CD14-positive monocyte (primary cell): ENCODE data around the gene PPFIBP2. TPM values are rescaled to one million over a fixed set of nuclear protein-coding genes. Genes with fewer than 3 reads are reported as not detected.

Source experiments
- DNase-seq, 3 donors: peaks; one replicate each; pipeline ENCODE4 v3.0.0-alpha.2; 2011 to 2022
- H2AFZ ChIP-seq: 2 replicates; pipeline ENCODE4 v1.6.0; 2012; ENCODE audit warnings: mild to moderate bottlenecking, low read depth, low read length, inconsistent platforms; ENCODE audit not compliant: insufficient read depth, poor library complexity, severe bottlenecking
- H3K27ac ChIP-seq, 2 donors: 1 replicate in 1 of 2; 2 replicates in 1 of 2; pipeline ENCODE4 v1.5.1; 2012 to 2013; ENCODE audit warnings: low read length in 2 of 2, control low read depth in 1 of 2, inconsistent platforms in 1 of 2, low read depth in 1 of 2, mild to moderate bottlenecking in 1 of 2
- H3K27me3 ChIP-seq, 2 donors: one replicate each; pipeline versions ENCODE4 v1.6.0 to v1.6.1; 2011 to 2013; ENCODE audit warnings: low read length in 2 of 2; ENCODE audit not compliant: control insufficient read depth in 2 of 2, insufficient read depth in 2 of 2
- H3K36me3 ChIP-seq, 2 donors: replicated peaks in 1 of 2; 1 replicate in 1 of 2; 2 replicates in 1 of 2; pipeline versions ENCODE4 v1.5.1 to v1.6.1; 2012 to 2013; ENCODE audit warnings: low read length in 2 of 2, control low read depth in 1 of 2, inconsistent platforms in 1 of 2, mild to moderate bottlenecking in 1 of 2; ENCODE audit not compliant: insufficient read depth in 2 of 2, control insufficient read depth in 1 of 2
- H3K4me1 ChIP-seq, 2 donors: 1 replicate in 1 of 2; 2 replicates in 1 of 2; pipeline versions ENCODE4 v1.5.1 to v1.6.1; 2012 to 2013; ENCODE audit warnings: low read length in 2 of 2, control low read depth in 1 of 2, inconsistent platforms in 1 of 2, mild to moderate bottlenecking in 1 of 2, moderate library complexity in 1 of 2; ENCODE audit not compliant: insufficient read depth in 2 of 2, control insufficient read depth in 1 of 2
- H3K4me2 ChIP-seq: replicated peaks from 2 replicates; pipeline ENCODE3; 2012; ENCODE audit warnings: low read length, moderate library complexity, mild to moderate bottlenecking; ENCODE audit not compliant: poor library complexity, severe bottlenecking; ENCODE audit errors: extremely low read depth
- H3K4me3 ChIP-seq, 3 experiments: fragments of 200-600 bp in 1 of 3; sonication (generic) in 1 of 3; replicated peaks in 1 of 3; 1 replicate in 2 of 3; 2 replicates in 1 of 3; pipeline ENCODE4 v1.5.1; 2011 to 2013; ENCODE audit warnings: low read length in 3 of 3, mild to moderate bottlenecking in 3 of 3, control low read depth in 2 of 3, low read depth in 2 of 3, inconsistent platforms in 1 of 3, moderate library complexity in 1 of 3
- H3K79me2 ChIP-seq: 2 replicates; pipeline ENCODE4 v1.6.0; 2012; ENCODE audit warnings: mild to moderate bottlenecking, control low read depth, inconsistent platforms, low read length, moderate library complexity; ENCODE audit not compliant: insufficient read depth
- H3K9ac ChIP-seq: 2 replicates; pipeline ENCODE4 v1.6.0; 2017; ENCODE audit warnings: low read length, mild to moderate bottlenecking; ENCODE audit not compliant: insufficient read depth, poor library complexity, severe bottlenecking
- H3K9me3 ChIP-seq, 2 donors: replicated peaks in 1 of 2; 1 replicate in 1 of 2; 2 replicates in 1 of 2; pipeline versions ENCODE4 v1.5.1 to v1.6.1; 2012 to 2013; ENCODE audit warnings: low read length in 2 of 2, control low read depth in 1 of 2; ENCODE audit not compliant: control insufficient read depth in 1 of 2, insufficient read depth in 1 of 2
- H4K20me1 ChIP-seq: 2 replicates; pipeline ENCODE4 v1.6.0; 2012; ENCODE audit warnings: mild to moderate bottlenecking, low read length, control low read depth, moderate library complexity; ENCODE audit not compliant: insufficient read depth
- H3K27ac Mint-ChIP-seq, 7 donors: one replicate each; pipeline ENCODE4 v1.8.0; 2020; ENCODE audit warnings: mild to moderate bottlenecking in 7 of 7, mixed read lengths in 7 of 7, moderate library complexity in 6 of 7, inconsistent platforms in 2 of 7
- H3K27me3 Mint-ChIP-seq, 3 donors: one replicate each; pipeline ENCODE4 v1.8.0; 2021 to 2022; ENCODE audit warnings: low read depth in 3 of 3, mild to moderate bottlenecking in 3 of 3, mixed read lengths in 3 of 3, moderate library complexity in 3 of 3, inconsistent platforms in 1 of 3
- H3K36me3 Mint-ChIP-seq, 2 donors: one replicate each; pipeline ENCODE4 v1.8.0; 2020; ENCODE audit warnings: mixed read lengths in 2 of 2, inconsistent platforms in 1 of 2, mild to moderate bottlenecking in 1 of 2
- H3K4me1 Mint-ChIP-seq: one replicate; pipeline ENCODE4 v1.8.0; 2020; ENCODE audit warnings: mild to moderate bottlenecking, mixed read lengths
- H3K4me3 Mint-ChIP-seq, 2 donors: one replicate each; pipeline ENCODE4 v1.8.0; 2020; ENCODE audit warnings: mild to moderate bottlenecking in 2 of 2, mixed read lengths in 2 of 2, moderate library complexity in 1 of 2
- H3K9me3 Mint-ChIP-seq, 7 donors: one replicate each; pipeline ENCODE4 v1.8.0; 2020 to 2022; ENCODE audit warnings: mixed read lengths in 7 of 7, mild to moderate bottlenecking in 6 of 7, moderate library complexity in 6 of 7, inconsistent platforms in 2 of 7
- WGBS: methylation state at CpG from one replicate; pipeline ENCODE4 v1.1.5; 2013; ENCODE audit warnings: missing lambda C conversion rate; ENCODE audit not compliant: insufficient coverage; 5-methylcytosine and 5-hydroxymethylcytosine counted together
- intact Hi-C, 2 donors: fragments of 100-400 bp; cut with micrococcal nuclease; formaldehyde crosslinking; loops; one replicate each; pipeline versions ENCODE4 v1.15.0 to v1.15.1; 2023
- polyA plus RNA-seq, 3 donors: library from polyadenylated mRNA; depleted of rRNA in 1 of 3; unstranded in 2 of 3; stranded (reverse) in 1 of 3; fragments of 300-500 nt in 2 of 3; fragments of >200 nt in 1 of 3; fragmentation: Illumina TruSeq in 2 of 3; gene quantifications; 1 replicate in 2 of 3; 2 replicates in 1 of 3; pipeline ENCODE4 v1.2.3, GENCODE V29; 2012 to 2021
- TF ChIP-seq, protein P1 (sequence below): fragments of 200-600 bp; IDR thresholded peaks from one replicate; pipeline ENCODE4 v1.8.0; 2022; ENCODE audit warnings: antibody characterized with exemption, mild to moderate bottlenecking

Gene PPFIBP2
- polyA plus RNA-seq, 3 donors = 5.9 to 41.6 (median 8.6) TPM

DNA sequence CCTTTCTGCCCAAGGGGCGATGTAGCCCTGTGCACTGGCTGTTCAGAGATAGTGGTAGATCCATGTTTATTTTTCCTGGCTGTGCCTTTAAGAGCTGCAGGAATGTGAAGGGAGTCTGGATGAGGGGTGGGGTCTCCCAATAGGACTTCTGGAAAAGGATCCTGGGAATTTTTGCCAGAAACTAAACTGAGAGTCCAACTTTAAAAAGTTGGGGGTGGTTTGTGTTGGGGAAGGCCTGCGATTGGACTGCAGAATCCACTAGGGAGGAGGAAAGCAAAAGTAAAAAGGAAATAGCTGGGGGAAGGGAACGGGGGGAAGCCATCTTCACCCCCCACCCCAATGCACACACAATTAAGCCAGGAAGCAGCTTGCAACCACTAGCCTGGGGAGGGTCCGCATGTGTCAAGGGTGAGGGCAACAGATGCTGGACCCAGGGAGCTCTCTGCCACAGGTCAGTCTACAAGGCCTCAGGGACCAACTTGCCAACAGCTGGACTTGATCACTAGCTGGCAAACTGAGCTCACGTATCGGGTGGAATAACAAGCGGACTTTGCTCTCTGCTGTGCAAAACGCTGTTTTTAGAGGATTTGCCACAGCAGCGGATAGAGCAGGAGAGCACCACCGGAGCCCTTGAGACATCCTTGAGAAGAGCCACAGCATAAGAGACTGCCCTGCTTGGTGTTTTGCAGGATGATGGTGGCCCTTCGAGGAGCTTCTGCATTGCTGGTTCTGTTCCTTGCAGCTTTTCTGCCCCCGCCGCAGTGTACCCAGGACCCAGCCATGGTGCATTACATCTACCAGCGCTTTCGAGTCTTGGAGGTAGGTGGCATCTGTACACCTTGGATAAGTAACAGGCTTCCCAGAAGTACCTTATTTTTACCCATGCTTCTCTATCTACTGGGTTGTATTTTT is 28.4 kb upstream of the PPFIBP2 start, which contains the start of gene OLFML1:
TSS of gene OLFML1 (plus strand) at position 321 of the 912 bp plus-strand sequence. CDS start at position 691, 370 bp downstream.
- no peaks in the 10 kb centered on the region for H3K27me3 ChIP-seq
- no peak within 1 kb of the TSS for H3K27ac Mint-ChIP-seq
- H3K4me3 ChIP-seq = no peak within 1 kb of the TSS
- H2AFZ ChIP-seq = no peak within 1 kb of the TSS
- no peak within 1 kb of the TSS for H3K9ac ChIP-seq
- H3K4me2 ChIP-seq = no peak within 1 kb of the TSS
- no peaks in the 10 kb centered on the region for H3K36me3 ChIP-seq
- H4K20me1 ChIP-seq = no peaks in the 10 kb centered on the region
- no peak for DNase-seq
- 95% methylated on average over 13 of the region's 15 CpGs for WGBS
- intact Hi-C loops = no loop called here
- H3K9me3 Mint-ChIP-seq = no peaks in the 10 kb centered on the region
- peaks cover 10% of the 10 kb centered on the region for H3K4me1 Mint-ChIP-seq
- peaks cover 0 to 5% (median 0%) of the 10 kb centered on the region in 3 donors for H3K27me3 Mint-ChIP-seq
- H3K9me3 ChIP-seq = no peaks in the 10 kb centered on the region
- TF ChIP-seq, protein P1, sequence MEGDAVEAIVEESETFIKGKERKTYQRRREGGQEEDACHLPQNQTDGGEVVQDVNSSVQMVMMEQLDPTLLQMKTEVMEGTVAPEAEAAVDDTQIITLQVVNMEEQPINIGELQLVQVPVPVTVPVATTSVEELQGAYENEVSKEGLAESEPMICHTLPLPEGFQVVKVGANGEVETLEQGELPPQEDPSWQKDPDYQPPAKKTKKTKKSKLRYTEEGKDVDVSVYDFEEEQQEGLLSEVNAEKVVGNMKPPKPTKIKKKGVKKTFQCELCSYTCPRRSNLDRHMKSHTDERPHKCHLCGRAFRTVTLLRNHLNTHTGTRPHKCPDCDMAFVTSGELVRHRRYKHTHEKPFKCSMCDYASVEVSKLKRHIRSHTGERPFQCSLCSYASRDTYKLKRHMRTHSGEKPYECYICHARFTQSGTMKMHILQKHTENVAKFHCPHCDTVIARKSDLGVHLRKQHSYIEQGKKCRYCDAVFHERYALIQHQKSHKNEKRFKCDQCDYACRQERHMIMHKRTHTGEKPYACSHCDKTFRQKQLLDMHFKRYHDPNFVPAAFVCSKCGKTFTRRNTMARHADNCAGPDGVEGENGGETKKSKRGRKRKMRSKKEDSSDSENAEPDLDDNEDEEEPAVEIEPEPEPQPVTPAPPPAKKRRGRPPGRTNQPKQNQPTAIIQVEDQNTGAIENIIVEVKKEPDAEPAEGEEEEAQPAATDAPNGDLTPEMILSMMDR = no peak
- H3K79me2 ChIP-seq = no peaks in the 10 kb centered on the region
- H3K4me1 ChIP-seq = peaks cover 11 to 13% of the 10 kb centered on the region in 2 donors
- no peak within 1 kb of the TSS for H3K4me3 Mint-ChIP-seq
- no peak within 1 kb of the TSS for H3K27ac ChIP-seq
- H3K36me3 Mint-ChIP-seq = peaks cover 0 to 3% of the 10 kb centered on the region in 2 donors

DNA sequence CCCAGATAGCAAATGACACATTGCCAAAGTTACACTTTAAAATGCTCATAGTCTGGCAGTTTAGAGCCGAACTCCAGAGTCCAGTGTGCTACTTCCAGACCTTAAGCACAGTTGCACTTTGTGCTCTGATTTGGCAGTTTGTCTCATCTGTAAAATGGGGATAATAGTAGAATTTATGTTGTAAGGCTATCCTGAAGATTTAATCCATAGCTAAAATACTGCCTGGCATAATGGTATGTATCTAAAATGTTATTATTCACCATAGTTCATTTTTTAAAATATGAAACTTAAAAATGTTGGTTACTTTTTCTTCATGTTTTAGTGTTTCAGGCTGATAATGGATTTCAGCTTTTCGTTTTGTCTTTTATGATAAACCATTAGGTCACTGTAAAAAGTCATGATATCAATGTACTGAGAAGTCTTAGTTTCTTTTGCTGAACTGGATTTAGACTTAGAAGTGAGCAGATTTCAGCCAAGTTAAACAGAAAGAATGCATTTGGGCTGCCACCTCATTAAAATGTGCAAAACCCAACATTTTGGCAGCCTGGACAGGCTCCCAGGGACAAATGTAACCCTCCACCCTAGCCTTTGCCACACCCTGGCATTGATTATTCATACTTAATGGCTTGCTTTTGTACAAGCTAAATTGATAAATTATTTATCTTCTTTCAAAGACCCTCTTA is 27.6 kb upstream of the PPFIBP2 start:
- H3K9me3 ChIP-seq = no peaks in the 10 kb centered on the region
- H3K4me2 ChIP-seq = no peak overlapping the region
- no peak overlapping the region for H3K4me3 ChIP-seq
- no peaks in the 10 kb centered on the region for H3K36me3 ChIP-seq
- intact Hi-C loops = no loop called here
- whole genome bisulfite sequencing = 83% methylated on average over 1 of the region's 2 CpGs
- peaks cover 11 to 13% of the 10 kb centered on the region in 2 donors for H3K4me1 ChIP-seq
- Mint-ChIP-seq H3K9me3 (no peaks in the 10 kb centered on the region), H3K27me3 (peaks cover 0 to 5% (median 0%) of the 10 kb centered on the region in 3 donors), H3K27ac (no peak overlapping the region), H3K36me3 (peaks cover 0 to 3% of the 10 kb centered on the region in 2 donors), H3K4me1 (peaks cover 12% of the 10 kb centered on the region), H3K4me3 (no peak overlapping the region)
- H2AFZ ChIP-seq = no peak overlapping the region
- no peaks in the 10 kb centered on the region for H3K27me3 ChIP-seq
- no peaks in the 10 kb centered on the region for H3K79me2 ChIP-seq
- no peak overlapping the region for H3K27ac ChIP-seq
- TF ChIP-seq, protein P1 = no peak
- no peak overlapping the region for H3K9ac ChIP-seq
- DNase-seq = no peak
- H4K20me1 ChIP-seq = no peaks in the 10 kb centered on the region
